ENCODE data around the gene NRF1. TPM values are rescaled to one million over a fixed set of nuclear protein-coding genes. Genes with fewer than 3 reads are reported as not detected.

NRF1 gene
- total and polyA plus RNA-seq, 2 of the 8 experiments (the other 6 are each of a cell fraction or from before 2014, with no cell fraction given), result 18.2 to 21.4 TPM

GRCh38 chr7:129798616-129799349 lies 187.3 kb downstream of the NRF1 start (continued):
- TF ChIP-seq HDAC6 (IDR thresholded peaks at IDR 0.05; ENCODE audit: low read depth, low read length) (no peak), TAF7 (optimal IDR thresholded peaks at IDR 0.05; ENCODE audit: borderline replicate concordance, low read depth, low read length) (no peak), YY1 (IDR thresholded peaks at IDR 0.05; ENCODE audit: low read depth, low read length) (no peak), BCL11A (IDR thresholded peaks at IDR 0.05; ENCODE audit: low read depth in 2 of 2, low read length in 2 of 2) (no peak), RFX5 (IDR thresholded peaks at IDR 0.05; ENCODE audit: borderline replicate concordance, low read depth, low read length) (no peak), SIN3A (conservative IDR thresholded peaks at IDR 0.05 in 1 of 2, IDR thresholded peaks at IDR 0.05 in 1 of 2; ENCODE audit: low read depth in 1 of 2, low read length in 2 of 2) (no peak), TEAD4 (IDR thresholded peaks at IDR 0.05; ENCODE audit: low read depth, low read length) (no peak), PHF8 (conservative IDR thresholded peaks at IDR 0.05; ENCODE audit: low read depth, low read length) (no peak), CEBPB (IDR thresholded peaks at IDR 0.05; ENCODE audit: low read depth, low read length) (no peak)
